GM18858 (cell line): Measurements from ENCODE around the gene TIGD4.
"Not testable (repeated sequence)": the region's sequence is repeated elsewhere in the genome, so short reads cannot be mapped to it uniquely, and the experiment has no call there.

Experiments used
- ATAC-seq: cut with Tn5 transposase; IDR thresholded peaks from one replicate; pipeline ENCODE4 v1.9.1; 2021; ENCODE audit not compliant: unreplicated experiment

TIGD4 gene

DNA sequence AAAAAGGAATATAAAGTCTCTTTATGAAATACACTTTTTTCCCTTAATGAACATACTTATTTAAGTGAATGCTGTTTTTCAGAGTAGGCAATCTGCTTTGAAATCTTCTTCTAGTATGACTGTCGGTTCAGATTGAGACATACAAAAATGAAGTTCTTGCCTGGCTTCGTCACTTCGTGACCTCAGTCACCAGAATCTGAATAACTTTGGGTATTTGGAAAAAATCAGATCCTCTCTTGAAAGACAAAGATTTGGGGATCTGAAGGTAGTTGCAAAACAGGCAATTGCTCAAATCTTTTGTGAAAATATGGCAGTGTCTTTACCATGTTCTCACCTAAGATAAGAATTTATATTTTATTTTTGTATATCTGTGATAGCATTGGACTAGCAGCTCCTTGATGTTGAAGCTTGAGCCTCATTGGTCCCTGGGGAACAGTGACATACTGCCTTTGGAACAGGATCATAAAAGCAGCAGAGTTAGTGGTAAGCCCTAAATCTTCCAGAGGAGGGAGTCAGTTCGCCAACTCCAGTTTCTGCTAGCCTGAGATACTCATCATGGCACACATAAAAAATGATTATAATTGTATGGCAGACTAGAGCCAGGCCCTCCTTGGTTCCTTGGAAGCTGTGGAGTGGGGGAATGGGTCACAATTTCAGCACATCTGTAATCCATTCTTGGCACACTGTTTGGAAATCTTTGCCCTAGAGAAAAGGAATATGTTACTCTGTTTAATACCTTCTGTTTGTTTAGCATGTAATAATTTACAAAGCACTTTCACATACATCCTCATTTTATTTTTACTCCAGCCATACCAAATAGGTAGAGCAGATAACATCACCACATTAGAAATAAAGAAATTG, 5.2 kb upstream of the TIGD4 start:
- no peak for ATAC-seq

DNA sequence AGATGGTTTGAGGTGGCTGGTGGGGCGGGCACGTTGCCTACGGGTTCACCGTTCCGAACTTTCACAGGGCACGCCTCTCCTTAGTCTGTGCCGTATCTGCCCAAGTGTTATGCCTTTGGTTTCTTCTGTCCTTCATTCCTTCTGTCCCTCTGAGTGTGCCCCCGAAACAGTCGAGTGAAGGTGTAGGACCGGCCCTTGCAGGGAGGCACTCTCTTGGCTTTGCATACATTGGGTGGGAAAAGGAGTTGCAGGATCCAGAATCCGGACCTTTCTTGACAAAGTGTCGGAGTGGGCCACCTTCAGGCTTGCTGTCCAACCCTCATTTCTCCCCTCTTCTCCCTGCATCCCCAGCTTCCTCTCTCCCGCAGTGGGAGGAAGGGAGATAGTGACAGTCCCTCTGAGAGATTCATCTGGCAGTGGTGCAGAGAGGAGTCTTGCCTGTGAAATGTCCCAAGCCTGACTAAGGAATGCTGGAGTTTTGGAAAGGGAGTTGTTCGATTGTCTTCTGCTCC, 793 bp upstream of the TIGD4 start:
- no peak for ATAC-seq

DNA sequence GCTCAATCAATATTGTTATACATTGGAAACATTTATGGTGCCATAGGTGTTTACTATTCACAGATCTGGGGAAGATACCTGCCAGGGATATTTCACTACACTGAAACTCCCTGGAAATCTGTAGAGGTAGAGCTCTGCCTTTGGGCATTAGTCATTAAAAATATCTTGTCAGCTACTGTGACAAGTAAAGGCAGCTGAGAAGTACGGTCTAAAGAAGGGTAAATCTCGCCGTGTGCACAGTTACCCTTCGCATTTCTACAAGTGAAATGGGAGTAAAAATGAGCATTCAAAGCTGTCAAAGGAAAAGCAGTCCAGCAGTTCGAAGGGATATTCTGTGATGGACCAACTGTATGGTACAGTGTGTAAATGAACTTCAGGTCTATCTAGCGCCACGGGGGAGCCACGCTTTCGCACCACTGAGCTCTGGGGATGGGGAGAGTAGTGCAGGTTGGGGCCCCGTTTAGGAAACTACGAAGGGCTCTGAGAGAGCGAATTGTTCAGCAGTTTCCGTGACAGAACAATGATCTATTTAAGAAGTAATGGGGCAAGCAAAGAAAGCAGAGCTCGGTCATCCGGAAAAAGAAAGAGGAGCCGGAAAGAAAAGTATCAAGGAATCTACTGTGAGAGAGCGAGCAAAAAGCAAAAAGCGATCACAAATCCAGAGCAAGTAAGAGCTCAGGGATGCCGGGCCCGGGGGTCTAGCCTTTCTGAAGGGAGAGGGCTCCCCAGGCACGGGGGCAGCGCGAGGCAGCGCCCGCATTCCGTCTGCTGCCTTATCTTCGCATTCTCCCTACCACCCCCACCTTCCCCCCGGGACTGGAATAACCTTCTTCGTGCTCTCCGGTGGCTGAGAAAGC, 646 bp downstream of the TIGD4 start:
- no peak for ATAC-seq

DNA sequence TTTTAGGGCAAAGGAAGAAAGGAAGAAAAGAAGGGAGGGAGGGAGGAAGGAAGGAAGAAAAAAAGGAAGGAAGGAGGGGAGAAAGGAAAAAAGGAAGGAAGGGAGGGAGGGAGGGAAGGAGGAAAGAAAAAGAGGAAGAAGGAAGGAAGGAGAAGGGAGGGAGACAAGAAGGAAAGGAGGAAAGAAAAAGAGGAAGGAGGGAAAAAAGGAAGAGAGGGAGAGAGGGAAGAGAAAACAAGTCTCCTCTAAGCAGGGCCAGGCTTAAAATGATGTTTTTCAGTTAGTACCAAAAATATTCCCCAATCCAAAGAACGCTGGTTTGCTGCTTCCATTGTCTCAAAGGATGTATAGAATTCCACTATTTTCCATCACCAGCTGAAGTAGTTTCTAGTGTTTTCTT, 2.0 kb downstream of the TIGD4 start:
- ATAC-seq = no peak

DNA sequence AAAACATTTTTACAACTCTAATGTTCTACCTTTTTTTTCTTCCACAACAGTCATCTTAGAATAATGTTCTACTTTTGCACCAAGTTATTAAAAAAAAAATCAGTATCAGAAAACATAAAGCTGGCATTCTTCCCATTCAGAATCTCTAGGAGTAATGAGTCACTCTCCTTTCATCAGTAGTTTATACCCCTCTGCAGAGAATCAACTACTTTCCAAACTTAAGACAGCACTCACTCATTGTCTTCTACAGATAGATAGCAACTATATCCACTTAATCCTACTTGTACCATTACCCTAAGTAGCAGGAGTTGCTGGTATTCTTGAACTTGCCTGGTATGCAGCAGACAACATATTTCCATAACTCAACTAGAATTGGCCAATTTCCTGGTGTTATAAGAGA, 3.2 kb downstream of the TIGD4 start:
- no peak for ATAC-seq

DNA sequence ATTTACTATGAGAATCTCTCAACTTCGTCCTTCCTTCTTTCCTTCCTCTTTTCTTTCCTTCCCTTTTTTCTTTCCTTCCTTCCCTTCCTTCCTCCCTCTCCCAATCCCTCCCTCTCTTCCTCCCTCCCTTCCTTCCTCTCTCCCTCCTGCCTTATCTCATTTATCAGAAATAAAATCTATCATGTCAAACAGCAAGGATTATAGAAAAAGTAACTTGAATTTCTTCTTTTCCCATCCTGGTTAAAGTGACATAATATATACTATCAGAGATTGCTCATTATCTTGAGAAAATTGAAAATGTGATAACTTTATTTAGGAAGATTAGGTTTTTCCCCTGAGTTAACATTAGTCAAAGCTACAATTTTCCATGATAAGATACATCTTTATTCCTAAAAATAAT, 5.6 kb downstream of the TIGD4 start:
- ATAC-seq = no peak

DNA sequence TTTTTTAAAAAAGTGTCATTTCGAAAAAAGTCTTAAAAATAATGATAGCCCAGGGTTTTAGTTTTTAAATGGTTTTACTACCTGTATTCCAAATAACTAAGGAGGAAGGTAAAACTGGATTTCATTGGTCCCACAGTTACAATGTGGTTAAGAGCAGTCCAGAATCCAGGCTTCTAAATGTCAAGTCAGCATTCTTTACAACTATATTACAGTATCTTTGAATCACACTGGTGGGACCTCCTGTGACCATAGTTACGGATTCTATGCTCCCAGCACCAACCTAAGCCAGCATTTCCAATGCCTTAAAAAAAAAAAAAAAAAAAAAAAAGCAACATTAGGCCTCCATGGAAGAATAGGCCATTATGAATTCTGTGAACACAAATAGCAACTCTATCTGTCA, 6.2 kb downstream of the TIGD4 start:
- no peak for ATAC-seq

DNA sequence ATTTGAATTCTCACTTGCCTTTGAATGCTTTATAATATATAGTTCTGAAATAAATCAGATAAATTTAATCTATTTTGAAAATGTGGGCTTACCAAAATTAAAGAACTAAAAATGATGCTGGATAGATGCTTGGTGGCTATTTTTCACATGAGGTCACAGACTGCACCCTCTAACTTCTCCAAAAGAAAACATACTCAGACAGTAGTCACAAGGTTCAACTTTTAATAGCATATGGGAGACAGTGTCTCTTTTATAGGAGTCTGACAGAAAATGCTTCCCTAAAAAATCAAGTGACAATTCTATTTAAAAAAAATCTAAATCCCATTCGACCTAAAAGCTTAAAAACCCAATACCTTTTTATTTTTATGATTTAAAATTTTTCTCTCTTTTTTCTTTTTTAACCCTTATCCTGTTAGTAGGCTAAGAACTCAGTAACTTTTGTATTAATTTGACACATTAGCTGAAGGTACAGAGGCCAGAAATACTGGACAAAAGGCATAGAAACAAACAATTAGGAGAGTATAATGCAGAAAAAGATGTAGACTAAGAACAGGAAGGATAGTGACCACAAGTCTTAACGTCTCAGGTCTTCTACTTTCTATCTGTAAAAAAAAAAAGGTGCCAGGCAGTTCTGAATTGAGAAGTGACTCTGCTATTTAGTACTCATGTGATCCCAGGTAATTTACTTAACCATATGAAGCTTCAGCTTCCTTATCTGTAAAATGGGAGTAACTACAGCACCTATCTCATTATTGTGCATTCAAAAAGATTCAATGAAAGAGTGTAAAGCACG, 7.6 kb downstream of the TIGD4 start:
- peak; percentile 76 for ATAC-seq

DNA sequence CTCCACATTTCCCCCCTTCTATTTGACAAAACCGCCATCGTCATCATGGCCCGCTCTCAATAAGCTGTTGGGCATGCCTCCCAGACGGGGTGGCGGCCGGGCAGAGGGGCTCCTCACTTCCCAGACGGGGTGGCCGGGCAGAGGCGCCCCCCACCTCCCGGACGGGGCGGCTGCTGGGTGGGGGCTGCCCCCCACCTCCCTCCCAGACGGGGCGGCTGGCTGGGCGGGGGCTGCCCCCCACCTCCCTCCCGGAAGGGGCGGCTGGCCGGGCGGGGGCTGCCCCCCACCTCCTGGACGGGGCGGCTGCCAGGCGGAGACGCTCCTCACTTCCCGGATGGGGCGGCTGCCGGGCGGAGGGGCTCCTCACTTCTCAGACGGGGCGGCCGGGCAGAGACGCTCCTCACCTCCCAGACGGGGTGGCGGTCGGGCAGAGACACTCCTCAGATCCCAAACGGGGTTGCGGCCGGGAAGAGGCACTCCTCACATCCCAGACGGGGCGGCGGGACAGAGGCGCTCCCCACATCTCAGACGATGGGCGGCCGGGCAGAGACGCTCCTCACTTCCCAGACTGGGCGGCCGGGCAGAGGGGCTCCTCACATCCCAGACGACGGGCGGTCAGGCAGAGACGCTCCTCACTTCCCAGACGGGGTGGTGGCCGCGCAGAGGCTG, 14.3 kb downstream of the TIGD4 start:
- not testable (repeated sequence) for ATAC-seq

DNA sequence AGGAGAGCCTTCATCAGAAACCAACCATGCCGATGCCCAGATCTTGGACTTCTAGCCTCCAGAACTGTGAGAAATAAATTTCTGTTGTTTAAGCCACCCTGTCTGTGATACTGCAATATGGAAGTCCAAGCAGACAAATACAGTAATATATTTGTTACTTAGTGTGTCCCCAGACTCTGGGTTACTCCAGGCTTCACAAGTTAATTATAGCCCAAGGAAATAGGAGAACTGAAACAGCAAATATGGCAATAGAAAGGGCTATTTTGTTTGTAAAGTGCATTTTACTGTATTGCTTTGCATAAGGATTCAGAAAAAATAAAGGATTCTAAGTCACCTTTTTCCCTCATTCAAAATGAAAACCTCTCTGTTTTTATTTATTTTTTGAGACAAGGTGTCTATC, 15.7 kb downstream of the TIGD4 start:
- no peak for ATAC-seq

DNA sequence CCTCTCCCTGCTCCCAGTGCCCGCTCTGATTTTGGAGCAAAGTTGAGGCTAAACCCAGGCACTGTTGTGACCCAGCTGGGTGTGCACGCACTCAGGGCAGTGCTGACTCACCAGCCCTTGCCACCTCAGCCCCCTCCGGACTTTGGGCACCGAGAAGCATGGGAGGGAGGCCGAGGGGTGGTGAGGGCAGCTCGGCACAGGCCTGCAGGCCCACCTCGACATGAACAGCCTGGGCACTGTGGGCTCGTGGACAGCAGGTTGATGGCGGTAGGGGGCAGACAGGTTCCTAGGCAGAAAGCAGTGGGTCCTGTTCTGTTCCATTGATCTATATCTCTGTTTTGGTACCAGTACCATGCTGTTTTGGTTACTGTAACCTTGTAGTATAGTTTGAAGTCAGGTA, 30.9 kb downstream of the TIGD4 start:
- no peak for ATAC-seq

DNA sequence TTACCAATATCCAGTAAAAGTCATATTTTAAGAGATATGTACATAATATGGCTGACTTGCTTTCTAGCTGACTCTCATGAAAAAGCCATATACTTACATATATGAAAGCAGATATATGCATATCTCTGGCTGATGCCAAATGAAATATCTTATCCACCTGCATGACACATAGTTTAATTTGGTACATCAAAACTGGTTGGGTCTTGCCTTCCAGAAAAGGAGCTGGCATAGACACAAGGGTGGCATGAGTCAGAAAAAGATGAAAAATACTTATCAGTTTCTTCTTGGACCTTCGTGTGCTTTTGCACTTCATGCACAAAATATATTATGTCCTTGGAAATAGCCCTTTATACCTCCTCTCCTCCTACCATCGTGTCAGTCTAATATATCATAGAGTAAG, 32.1 kb downstream of the TIGD4 start:
- no peak for ATAC-seq

DNA sequence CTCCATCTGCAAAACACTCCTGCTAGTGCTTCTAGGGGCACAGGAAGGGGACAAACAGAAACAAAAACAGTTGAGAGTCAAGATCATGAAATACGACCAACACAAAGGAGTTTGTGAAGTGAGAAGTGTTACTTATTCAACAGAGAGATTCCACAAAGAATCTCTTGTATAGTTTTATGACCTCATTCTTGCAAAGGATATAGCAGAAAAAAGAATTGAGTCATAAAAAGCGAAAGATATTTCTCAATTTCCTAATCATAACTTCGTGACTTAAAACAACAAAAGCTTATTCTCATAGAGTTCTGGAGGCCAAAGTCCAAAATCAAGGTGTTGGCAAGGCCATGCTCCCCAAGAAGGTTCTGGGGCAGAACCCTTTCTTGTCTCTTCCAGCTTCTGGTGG, 40.7 kb downstream of the TIGD4 start:
- no peak for ATAC-seq

DNA sequence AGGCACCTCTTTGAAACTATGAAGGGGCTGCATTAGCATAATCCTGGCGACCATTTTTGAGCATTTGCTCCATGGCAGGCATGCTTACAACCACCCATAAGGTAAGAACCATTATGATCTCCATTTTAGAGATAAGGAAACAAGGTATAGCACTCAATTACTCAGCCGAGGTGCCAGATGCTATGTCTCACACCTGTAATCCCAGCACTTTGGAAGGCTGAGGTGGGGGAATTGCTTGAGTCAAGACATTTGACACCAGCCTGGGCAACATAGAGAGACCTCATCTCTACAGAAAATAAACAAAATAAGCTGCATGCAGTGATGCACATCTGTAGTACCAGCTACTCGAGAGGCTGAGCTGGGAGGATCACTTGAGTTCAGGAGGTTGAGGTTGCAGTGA, 43.6 kb downstream of the TIGD4 start:
- ATAC-seq = no peak

DNA sequence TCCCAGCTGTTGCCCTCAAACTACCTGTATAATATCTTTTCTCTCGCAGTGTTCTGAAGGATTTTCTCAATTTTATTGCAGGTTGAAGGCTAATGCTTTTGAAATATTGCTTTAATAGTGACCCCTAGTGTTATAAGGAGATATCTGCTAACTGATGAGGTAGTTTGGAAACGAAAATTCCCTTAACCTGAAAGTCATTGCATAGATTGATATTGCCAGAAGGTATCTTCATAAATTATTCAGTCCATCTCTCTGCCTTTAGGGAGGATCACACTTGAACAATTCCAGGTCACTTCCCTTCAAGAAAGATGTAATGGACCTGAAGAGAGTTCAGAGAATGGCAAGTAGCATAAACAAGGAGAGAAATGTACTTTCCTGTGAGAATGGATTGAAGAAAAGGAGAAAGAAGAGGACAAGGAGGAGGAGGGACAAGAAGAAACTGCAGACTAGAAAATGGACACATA, 44.1 kb downstream of the TIGD4 start:
- ATAC-seq = no peak

DNA sequence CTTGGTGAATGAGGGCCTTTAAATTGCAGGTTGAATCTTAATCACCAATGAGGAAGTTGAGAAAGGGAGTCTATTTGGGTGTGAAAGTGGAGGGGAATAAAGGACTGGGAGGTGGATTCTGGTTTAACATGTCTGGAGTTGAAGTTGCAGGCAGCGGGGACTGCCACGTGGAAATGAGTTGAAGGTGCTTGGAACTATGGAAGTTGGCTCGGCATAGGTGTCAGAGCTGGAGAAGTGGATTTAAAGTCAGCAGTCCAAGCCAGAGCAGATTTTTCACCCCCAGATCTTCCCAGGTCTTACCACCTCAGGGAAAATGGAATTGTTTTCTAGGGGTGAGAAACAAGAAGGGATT, 44.9 kb downstream of the TIGD4 start:
- ATAC-seq = no peak

DNA sequence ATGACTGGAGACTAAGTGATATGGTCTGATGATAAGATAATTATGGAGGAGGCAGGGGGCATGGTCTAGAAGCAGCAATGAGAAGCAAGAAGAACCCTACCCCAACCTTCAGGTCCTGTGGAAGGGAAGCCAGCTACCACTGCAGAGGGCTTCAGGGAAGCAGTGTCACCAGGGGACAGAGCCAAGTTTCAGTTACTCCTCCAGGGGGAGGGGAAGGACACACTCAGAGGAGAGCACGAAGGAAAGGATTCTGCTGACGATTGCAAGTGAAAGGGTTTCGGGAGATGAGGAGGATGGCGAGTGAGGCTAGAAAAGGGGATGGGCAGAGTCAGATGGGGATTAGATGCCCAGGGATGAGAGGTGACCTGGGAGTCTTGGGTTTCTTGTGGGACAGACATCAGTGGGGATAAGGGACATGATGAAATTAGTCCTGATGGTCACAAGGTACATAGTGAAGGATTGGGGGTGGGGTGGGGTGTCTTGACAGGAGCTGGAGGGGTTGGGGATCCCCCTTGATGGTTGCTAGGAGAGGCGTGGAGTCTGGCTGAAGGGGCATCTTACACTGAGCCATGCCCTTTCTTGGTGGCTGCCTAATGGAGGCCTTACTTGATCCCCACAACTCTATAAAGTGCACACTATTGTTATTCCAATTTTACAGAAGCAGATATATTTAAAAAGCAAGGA, 45.4 kb downstream of the TIGD4 start:
- no peak for ATAC-seq

DNA sequence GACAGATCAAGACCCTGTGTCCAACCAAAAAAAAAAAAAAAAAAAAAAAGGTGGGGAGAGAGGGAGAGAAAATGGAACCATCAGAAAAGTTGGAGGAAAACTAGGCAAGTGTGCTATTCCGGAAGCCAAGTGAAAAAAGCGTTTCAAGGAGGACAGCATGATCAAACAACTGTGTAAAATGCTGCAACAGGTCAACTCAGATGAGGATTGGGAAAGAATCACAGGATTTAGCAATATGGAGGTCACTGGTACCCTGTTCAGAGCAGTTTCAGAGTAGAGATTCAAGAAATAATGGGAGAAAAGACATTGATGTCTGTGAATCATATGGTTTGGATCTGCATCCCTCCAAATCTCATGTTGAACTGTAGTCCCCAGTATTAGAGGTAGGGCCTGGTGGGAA, 47.5 kb downstream of the TIGD4 start:
- ATAC-seq = no peak

DNA sequence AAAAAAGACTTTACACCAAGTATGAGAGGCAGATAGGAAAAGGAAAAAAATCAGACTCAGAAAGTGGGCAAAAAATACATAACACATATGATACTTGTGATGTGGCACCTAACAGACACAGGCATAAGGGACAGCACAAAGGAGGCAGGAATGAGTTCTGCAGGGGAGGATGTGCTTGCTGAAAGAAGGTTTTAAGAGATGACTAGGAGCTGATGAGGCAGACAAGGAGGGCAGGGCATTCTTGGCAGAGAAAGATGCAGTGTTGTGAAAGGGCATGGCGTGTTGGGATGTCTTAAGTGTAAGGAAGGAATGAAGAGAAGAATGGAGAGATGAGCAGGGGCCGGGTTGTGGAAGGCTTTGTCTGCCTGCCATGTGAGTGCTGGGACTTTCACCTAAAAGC, 50.1 kb downstream of the TIGD4 start:
- ATAC-seq = no peak

DNA sequence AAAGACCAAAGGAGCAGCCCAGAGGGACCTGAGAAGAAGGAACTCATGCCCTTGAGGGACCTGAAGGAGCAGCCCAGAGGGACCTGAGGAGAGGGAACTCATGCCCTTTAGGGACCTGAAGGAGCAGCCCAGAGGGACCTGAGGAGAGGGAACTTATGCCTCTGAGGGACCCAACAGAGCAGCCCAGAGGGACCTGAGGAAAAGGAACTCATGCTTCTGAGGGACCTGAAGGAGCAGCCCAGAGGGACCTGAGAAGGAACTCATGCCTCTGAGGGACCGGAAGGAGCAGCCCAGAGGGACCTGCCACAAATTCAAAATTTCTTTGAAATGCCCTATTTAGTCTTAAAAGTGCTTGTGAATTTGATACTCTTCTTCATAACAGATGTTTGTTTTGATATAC, 51.2 kb downstream of the TIGD4 start:
- ATAC-seq = no peak
